K562 (cell line): ENCODE results near the gene UNKL. TPM values are rescaled to one million over a fixed set of nuclear protein-coding genes. Genes with fewer than 3 reads are reported as not detected.

ENCODE experiments used
- ATAC-seq: fragments of 200-7000 bp; cut with Tn5 transposase; 3 replicates; pipeline ENCODE4 v1.9.1; 2020; ENCODE audit warnings: moderate library complexity
- BruUV-seq: library from RNA; stranded (reverse); fragments of 400-500 nt; replicated peaks from 2 replicates; lab custom pipeline; 2021; lab: Mats Ljungman, UMichigan
- CTCF ChIA-PET: fragments of 300-600 bp; formaldehyde crosslinking; extraction: SDS; loops from one replicate; lab custom pipeline; 2021; ENCODE audit warnings: low intra/inter-chr PET ratio; lab: Yijun Ruan, JAX
- POLR2A ChIA-PET: fragments of 300-600, 350-650 bp; sonication (Branson Sonifier 250); formaldehyde crosslinking; extraction: SDS; loops from one replicate; lab custom pipeline; 2021; ENCODE audit warnings: antibody characterized with exemption, inconsistent platforms; lab: Yijun Ruan, JAX
- DNase-seq, 4 experiments: peaks; one replicate each; pipeline versions ENCODE4 v3.0.0 to v3.0.0-alpha.2; 2011 to 2018; ENCODE audit warnings: low spot score in 3 of 4, mixed read lengths in 3 of 4; ENCODE audit errors: extremely low read depth in 1 of 4
- FAIRE-seq: peaks from 2 replicates; lab custom pipeline; 2011; peaks lifted over from hg19 to GRCh38; lab: Jason Lieb, UNC
- H2AFZ ChIP-seq: 2 replicates; pipeline ENCODE4 v1.6.0; 2011; ENCODE audit warnings: low read depth, low read length, control low read depth, inconsistent platforms
- H3K27ac ChIP-seq: fragments of 200-600 bp; 3 replicates; pipeline ENCODE4 v1.8.0; 2011; ENCODE audit warnings: low read depth, mild to moderate bottlenecking, control low read depth, inconsistent platforms, low read length, moderate library complexity, mixed read lengths; ENCODE audit errors: extremely low read depth
- H3K27me3 ChIP-seq, 2 experiments: fragments of 300-600 bp in 1 of 2; 2 replicates in 1 of 2; 3 replicates in 1 of 2; pipeline versions ENCODE4 v1.6.0 to v1.8.0; 2011; ENCODE audit warnings: inconsistent platforms in 2 of 2, low read length in 2 of 2, mild to moderate bottlenecking in 1 of 2, mixed read lengths in 1 of 2, moderate library complexity in 1 of 2; ENCODE audit not compliant: control insufficient read depth in 2 of 2, insufficient read depth in 2 of 2
- H3K36me3 ChIP-seq: fragments of 300-600 bp; 3 replicates; pipeline ENCODE4 v1.8.0; 2011; ENCODE audit warnings: mild to moderate bottlenecking, low read length, inconsistent platforms; ENCODE audit not compliant: control insufficient read depth, insufficient read depth
- H3K4me1 ChIP-seq, 2 experiments: fragments of 200-600 bp in 1 of 2; replicated peaks in 1 of 2; 2 replicates in 1 of 2; 3 replicates in 1 of 2; pipeline versions ENCODE4 v1.5.1 to v1.8.0; 2011; ENCODE audit warnings: inconsistent platforms in 2 of 2, low read length in 2 of 2, mild to moderate bottlenecking in 1 of 2, mixed read lengths in 1 of 2, moderate library complexity in 1 of 2; ENCODE audit not compliant: control insufficient read depth in 2 of 2, insufficient read depth in 2 of 2
- H3K4me2 ChIP-seq: 2 replicates; pipeline ENCODE4 v1.6.1; 2011; ENCODE audit warnings: low read length, control low read depth, inconsistent platforms, mixed read lengths; ENCODE audit not compliant: insufficient read depth
- H3K4me3 ChIP-seq: fragments of 200-600 bp; sonication (generic), shearing (Covaris generic); 2 replicates; pipeline ENCODE4 v1.5.1; 2016; ENCODE audit warnings: control low read depth, inconsistent platforms
- H3K79me2 ChIP-seq: fragments of 200-600 bp; 3 replicates; pipeline ENCODE4 v1.8.0; 2011; ENCODE audit warnings: low read length, inconsistent platforms; ENCODE audit not compliant: control insufficient read depth, insufficient read depth
- H3K9ac ChIP-seq, 2 experiments: 2 replicates each; pipeline versions ENCODE4 v1.6.0 to v1.6.1; 2011; ENCODE audit warnings: low read depth in 2 of 2, low read length in 2 of 2, control low read depth in 1 of 2, inconsistent platforms in 1 of 2, mild to moderate bottlenecking in 1 of 2, mixed read lengths in 1 of 2; ENCODE audit not compliant: insufficient read depth in 1 of 2
- H3K9me1 ChIP-seq: one replicate; pipeline ENCODE4 v1.6.0; 2011; ENCODE audit warnings: inconsistent platforms, mild to moderate bottlenecking, low read length, moderate library complexity; ENCODE audit not compliant: control insufficient read depth, insufficient read depth
- H3K9me3 ChIP-seq: replicated peaks from 2 replicates; pipeline ENCODE4 v1.5.1; 2011; ENCODE audit warnings: low read depth, low read length, inconsistent platforms; ENCODE audit not compliant: control insufficient read depth, insufficient read depth
- H4K20me1 ChIP-seq: replicated peaks from 2 replicates; pipeline ENCODE4 v1.6.1; 2011; ENCODE audit warnings: low read length, inconsistent platforms, mixed read lengths; ENCODE audit not compliant: control insufficient read depth, insufficient read depth
- CTCF ChIP-seq, 3 experiments: IDR thresholded peaks in 2 of 3; conservative IDR thresholded peaks in 1 of 3; 2 replicates each; pipeline ENCODE4 v1.5.1; 2011 to 2012; ENCODE audit warnings: low read length in 3 of 3, mild to moderate bottlenecking in 3 of 3, control low read depth in 2 of 3, improper control_type of control experiment in 1 of 3, inconsistent platforms in 1 of 3, low read depth in 1 of 3, mixed read lengths in 1 of 3, moderate library complexity in 1 of 3; ENCODE audit not compliant: insufficient read depth in 2 of 3
- POLR2G ChIP-seq: fragments of 200-400 bp; formaldehyde crosslinking; IDR thresholded peaks from 2 replicates; pipeline ENCODE4 v1.6.1; 2017; ENCODE audit warnings: low read depth, mild to moderate bottlenecking, antibody characterized with exemption, low read length, moderate library complexity
- YY1 ChIP-seq, 3 experiments: IDR thresholded peaks; 2 replicates each; pipeline ENCODE4 v1.6.1; 2011; ENCODE audit warnings: low read length in 2 of 3, mild to moderate bottlenecking in 2 of 3, moderate library complexity in 2 of 3, borderline replicate concordance in 1 of 3, control low read depth in 1 of 3, low read depth in 1 of 3; ENCODE audit not compliant: insufficient read depth in 3 of 3, insufficient replicate concordance in 2 of 3, control insufficient read depth in 1 of 3, insufficient read length in 1 of 3; ENCODE audit errors: extremely low read depth in 1 of 3
- ZNF232 ChIP-seq: sonication (generic); formaldehyde crosslinking; IDR thresholded peaks from 2 replicates; pipeline ENCODE4 v1.8.0; 2022; ENCODE audit warnings: mild to moderate bottlenecking, missing genetic modification reagents
- WGBS: fragments of 100-300 bp; shearing (Covaris generic); methylation state at CpG from one replicate; pipeline ENCODE4 v1.1.6; 2016; ENCODE audit warnings: low coverage, mixed read lengths; ENCODE audit not compliant: insufficient coverage; ENCODE audit errors: missing lambda C conversion rate; 5-methylcytosine and 5-hydroxymethylcytosine counted together
- in situ Hi-C: fragments of 300-500 bp; cut with MboI; formaldehyde crosslinking; loops from 4 replicates; pipeline ENCODE4 v1.15.0; 2018; ENCODE audit warnings: inconsistent platforms, mixed read lengths
- intact Hi-C: fragments of 100-400 bp; cut with micrococcal nuclease; formaldehyde crosslinking; loops from 2 replicates; pipeline ENCODE4 v1.14.2; 2022
- polyA plus RNA-seq, 8 experiments: library from polyadenylated mRNA; depleted of rRNA in 4 of 8; stranded (reverse) in 5 of 8; unstranded in 3 of 8; fragments of >200 nt; fragmentation: Nextera tagmentation in 2 of 8; fragmentation: Illumina TruSeq in 1 of 8; extraction: Ambion mirVana in 2 of 8; extraction: Trizol in 1 of 8; gene quantifications; 2 replicates each; pipeline versions ENCODE4 v1.2.1 to v1.2.3, GENCODE V29; 2011 to 2014; ENCODE audit warnings: inconsistent platforms in 1 of 8, missing spikeins in 1 of 8
- total RNA-seq, 7 experiments: library from RNA; depleted of rRNA in 6 of 7; stranded (reverse); fragments of >200 nt in 6 of 7; fragmentation: Illumina TruSeq in 2 of 7; extraction: Trizol in 2 of 7; gene quantifications; 2 replicates each; pipeline versions ENCODE4 v1.2.1 to v1.2.3, GENCODE V29; 2011 to 2021; ENCODE audit warnings: low replicate concordance in 1 of 7

The UNKL gene
- total and polyA plus RNA-seq, 9 of the 15 experiments (the other 6 are each of a cell fraction or from before 2014, with no cell fraction given) = 0.37 to 30.2 (median 5.1) TPM

- CTCF ChIA-PET = no interaction called here
- ATAC-seq (no peak), FAIRE-seq (no peak), DNase-seq (no peak)
- H3K36me3 ChIP-seq = no peaks in the 10 kb centered on the region
- WGBS = 74% methylated on average over 17 of the region's 21 CpGs
- no peaks in the 10 kb centered on the region for H3K79me2 ChIP-seq
- in situ Hi-C loops (no loop called here), intact Hi-C loops (no loop called here)
- no peaks in the 10 kb centered on the region for H4K20me1 ChIP-seq
- no peak overlapping the region for H3K4me2 ChIP-seq
- H3K9me1 ChIP-seq = no peaks in the 10 kb centered on the region
- no peaks in the 10 kb centered on the region for H3K27me3 ChIP-seq
- no peaks in the 10 kb centered on the region for H3K9me3 ChIP-seq
- peaks cover 0 to 32% of the 10 kb centered on the region in 2 experiments; a peak in 2 of 5 replicates for H3K4me1 ChIP-seq
- H2AFZ ChIP-seq = no peak overlapping the region
- BruUV-seq = no TSS peak
- H3K4me3 ChIP-seq = no peak overlapping the region
- TF ChIP-seq ZNF232 (CRISPR knock-in tag) (no peak), POLR2G (peak; percentile 17; the same call in 1 of the 2 replicates)
- H3K9ac ChIP-seq = peak overlapping the region in 1 of 2 experiments; percentile 43; a peak in 1 of 4 replicates
- H3K27ac ChIP-seq = no peak overlapping the region
- POLR2A ChIA-PET = interaction anchor here (0.7 to 1.2 kb wide), 3 partner anchors 13 to 94 kb away, joined by 3 to 6 read pairs (median 3); no protein-coding TSS in a partner anchor
Observed at GRCh38 chr16:1393613-1394176, 20.8 kb downstream of the UNKL start.

GRCh38 chr16:1392826-1393225 lies 21.7 kb downstream of the UNKL start:
- H2AFZ ChIP-seq = no peak overlapping the region
- no peaks in the 10 kb centered on the region for H3K9me1 ChIP-seq
- DNase-seq (no peak), FAIRE-seq (no peak), ATAC-seq (peak; percentile 56)
- 54% methylated on average over 13 of the region's 17 CpGs for WGBS
- in situ Hi-C loops (no loop called here), intact Hi-C loops (no loop called here)
- no peaks in the 10 kb centered on the region for H3K9me3 ChIP-seq
- peak overlapping the region in 1 of 2 experiments; percentile 32; a peak in 1 of 4 replicates for H3K9ac ChIP-seq
- H3K27ac ChIP-seq = no peak overlapping the region
- H3K27me3 ChIP-seq = no peaks in the 10 kb centered on the region
- ChIA-PET CTCF (no interaction called here), POLR2A (interaction anchor here (5.9 kb wide), 1 partner anchor 13 kb away, joined by 48 read pairs; no protein-coding TSS in a partner anchor)
- no peak overlapping the region for H3K4me2 ChIP-seq
- no TSS peak for BruUV-seq
- no peaks in the 10 kb centered on the region for H4K20me1 ChIP-seq
- H3K4me1 ChIP-seq = peaks cover 0 to 33% of the 10 kb centered on the region in 2 experiments; a peak in 2 of 5 replicates
- TF ChIP-seq YY1 (IDR thresholded peaks at IDR 0.05; ENCODE audit: borderline replicate concordance in 1 of 3, control insufficient read depth in 1 of 3, extremely low read depth in 1 of 3, insufficient read depth in 3 of 3, insufficient read length in 1 of 3, insufficient replicate concordance in 2 of 3, low read depth in 1 of 3, low read length in 2 of 3) = no peak
- peak in 1 of 3 experiments; percentile 10; a peak in 2 of 6 replicates for TF ChIP-seq CTCF (IDR thresholded peaks at IDR 0.05 in 2 of 3, conservative IDR thresholded peaks at IDR 0.05 in 1 of 3; ENCODE audit: insufficient read depth in 2 of 3, low read depth in 1 of 3, low read length in 3 of 3)
- TF ChIP-seq, all 486 proteins: peak for 1
- Histone ChIP-seq H3K79me2 (no peaks in the 10 kb centered on the region), H3K4me3 (no peak overlapping the region), H3K36me3 (no peaks in the 10 kb centered on the region)
